CD4-positive, alpha-beta T cell treated with Interleukin-4 for 1 hour (primary cell): Measurements from ENCODE around the gene TMC8.

Experiments
- DNase-seq, 2 donors: peaks; one replicate each; pipeline ENCODE4 v3.0.0-alpha.2; 2020 to 2022

The TMC8 gene

GRCh38 chr17:78182504-78182903, 51.9 kb downstream of the TMC8 start:
- no peak for DNase-seq

GRCh38 chr17:78183916-78184315, 53.3 kb downstream of the TMC8 start:
- no peak for DNase-seq

- no peak for DNase-seq
Measured at GRCh38 chr17:78184351-78184750, 53.8 kb downstream of the TMC8 start.

DNA sequence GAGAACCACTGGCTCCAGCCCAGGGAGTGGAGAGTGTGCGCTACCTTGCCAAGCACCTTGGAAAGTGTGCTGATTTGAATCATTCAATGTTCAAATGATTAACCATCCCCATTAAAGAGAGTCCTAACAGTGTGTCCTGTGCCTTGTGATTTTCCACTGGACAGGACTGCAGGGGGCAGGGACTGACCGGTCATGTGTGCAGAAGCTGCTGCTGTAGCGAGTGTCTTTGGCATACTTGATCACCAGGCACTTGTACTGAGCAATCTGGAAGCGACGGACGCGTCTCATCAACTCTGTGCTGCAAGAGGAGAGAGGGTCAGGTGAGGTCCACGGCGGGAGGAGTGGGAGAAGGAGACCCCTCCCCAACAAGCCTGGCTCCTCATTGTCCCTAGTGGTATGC, 54.3 kb downstream of the TMC8 start:
- DNase-seq, result no peak

DNA sequence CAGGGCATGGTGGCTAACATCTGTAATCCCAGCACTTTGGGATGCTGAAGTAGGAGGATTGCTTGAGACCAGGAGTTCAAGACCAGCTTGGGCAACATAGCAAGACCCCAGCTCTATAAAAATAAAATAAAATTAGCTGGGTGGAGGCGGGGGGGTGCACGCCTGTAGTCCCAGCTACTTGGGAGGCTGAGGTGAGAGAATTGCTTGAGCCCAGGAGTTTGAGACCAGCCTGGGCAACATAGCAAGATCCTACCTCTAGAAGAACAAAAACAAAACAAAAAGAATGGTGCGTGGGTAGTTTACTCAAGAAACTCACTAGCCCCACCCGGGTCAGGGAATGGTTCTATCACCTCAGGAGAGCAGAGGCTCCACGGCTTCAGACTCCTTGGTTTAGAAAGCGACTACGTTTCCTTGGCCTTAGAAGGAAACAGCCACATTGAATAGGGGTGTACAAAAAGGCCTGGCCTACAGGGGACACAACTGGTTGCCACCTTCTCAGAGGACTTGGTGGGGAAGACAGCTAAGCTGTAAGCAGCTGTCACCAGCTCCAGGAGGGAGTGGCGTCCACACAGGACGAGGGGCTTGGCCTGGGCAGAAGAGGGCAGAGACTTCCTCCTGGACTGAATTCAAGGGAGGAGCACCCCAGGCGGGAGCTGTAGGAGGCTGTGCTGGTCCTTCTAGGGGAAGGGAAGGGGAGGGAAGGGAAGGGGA, 55.6 kb downstream of the TMC8 start:
- no peak for DNase-seq

GRCh38 chr17:78186692-78187595, 56.4 kb downstream of the TMC8 start, which contains the start of the genes AFMID and TK1:
TSS of gene AFMID (plus strand) at chr17:78187362. CDS start at chr17:78187371, 9 bp downstream.
TSS of gene TK1 (minus strand) at chr17:78187052. CDS start at chr17:78186994, 58 bp downstream.
- DNase-seq, result peak; percentile 88 to 90
